Epidermal melanocyte (primary cell): ENCODE measurements around the gene VIPR2.
"Not testable (repeated sequence)": the region's sequence is repeated elsewhere in the genome, so short reads cannot be mapped to it uniquely, and the experiment has no call there.

ENCODE experiments used
- DNase-seq: peaks from one replicate; pipeline ENCODE4 v3.0.0; 2011; ENCODE audit warnings: low spot score; ENCODE audit not compliant: insufficient read length

Gene VIPR2

GRCh38 chr7:159140170-159140910, 4.3 kb downstream of the VIPR2 start:
- DNase-seq, result no peak

- DNase-seq, result no peak
Measured at GRCh38 chr7:159139639-159140038, 5.0 kb downstream of the VIPR2 start.

GRCh38 chr7:159139202-159139601, 5.5 kb downstream of the VIPR2 start:
- no peak for DNase-seq

- no peak for DNase-seq
Measured at GRCh38 chr7:159138508-159138907, 6.2 kb downstream of the VIPR2 start.

- DNase-seq, result no peak
Measured at GRCh38 chr7:159137906-159138305, 6.8 kb downstream of the VIPR2 start.

- DNase-seq, result no peak
Measured at GRCh38 chr7:159136846-159137245, 7.8 kb downstream of the VIPR2 start.

GRCh38 chr7:159136442-159136841, 8.2 kb downstream of the VIPR2 start:
- DNase-seq, result no peak

- no peak for DNase-seq
Measured at GRCh38 chr7:159136013-159136412, 8.7 kb downstream of the VIPR2 start.

GRCh38 chr7:159132670-159133443, 11.8 kb downstream of the VIPR2 start:
- DNase-seq, result not testable (repeated sequence)

GRCh38 chr7:159130820-159131219, 13.8 kb downstream of the VIPR2 start:
- DNase-seq, result no peak

GRCh38 chr7:159130199-159130775, 14.4 kb downstream of the VIPR2 start:
- DNase-seq, result no peak

GRCh38 chr7:159128767-159129166, 15.9 kb downstream of the VIPR2 start:
- no peak for DNase-seq

- DNase-seq, result no peak
Measured at GRCh38 chr7:159127691-159128642, 16.7 kb downstream of the VIPR2 start.

GRCh38 chr7:159126311-159127260, 18.1 kb downstream of the VIPR2 start:
- DNase-seq, result no peak

- no peak for DNase-seq
Measured at GRCh38 chr7:159125955-159126270, 18.8 kb downstream of the VIPR2 start.

- DNase-seq, result no peak
Measured at GRCh38 chr7:159125104-159125954, 19.3 kb downstream of the VIPR2 start.

GRCh38 chr7:159123793-159124192, 20.9 kb downstream of the VIPR2 start:
- not testable (repeated sequence) for DNase-seq

GRCh38 chr7:159123294-159123693, 21.4 kb downstream of the VIPR2 start:
- DNase-seq, result not testable (repeated sequence)

- no peak for DNase-seq
Measured at GRCh38 chr7:159122276-159122675, 22.4 kb downstream of the VIPR2 start.
